Measurements from ENCODE around the gene MTX1.
"Not testable (repeated sequence)": the region's sequence is repeated elsewhere in the genome, so short reads cannot be mapped to it uniquely, and the experiment has no call there.

The MTX1 gene

DNA sequence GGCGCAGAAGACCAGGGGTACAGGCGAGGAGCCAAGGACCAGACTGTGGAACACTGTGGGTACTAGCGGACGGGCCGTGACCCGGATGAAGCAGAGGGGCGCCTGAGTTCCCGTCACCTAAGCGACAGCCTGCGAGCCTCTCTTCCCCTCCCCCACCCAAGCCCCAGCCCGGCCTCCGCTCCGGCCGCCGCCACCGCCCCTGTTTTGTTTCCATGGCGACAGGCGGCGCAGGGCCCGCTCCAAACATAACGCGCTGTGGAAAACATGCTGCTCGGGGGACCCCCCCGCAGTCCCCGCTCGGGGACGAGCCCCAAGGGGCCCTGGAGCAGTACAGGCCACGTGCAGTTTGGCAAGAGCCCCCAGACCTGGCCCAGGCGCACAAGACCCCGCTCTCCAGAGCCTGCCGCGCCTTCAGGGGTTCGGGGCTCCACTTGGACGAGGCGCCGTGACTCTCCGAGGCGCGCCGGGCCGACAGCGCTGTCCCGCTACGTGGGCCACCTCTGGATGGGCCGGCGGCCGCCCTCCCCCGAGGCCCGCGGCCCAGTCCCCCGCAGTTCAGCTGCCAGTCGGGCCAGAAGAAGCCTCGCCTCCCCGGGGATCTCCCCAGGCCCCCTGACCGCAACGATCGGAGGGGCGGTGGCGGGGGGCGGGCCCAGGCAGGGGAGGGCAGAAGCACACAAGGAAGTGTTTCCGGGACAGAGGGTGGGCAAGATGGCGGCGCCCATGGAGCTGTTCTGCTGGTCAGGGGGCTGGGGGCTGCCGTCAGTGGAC lies at the start of gene MTX1:
Gene MTX1, plus strand, starts transcription at position 155 of the 771 bp plus-strand sequence. Its CDS starts 110 bp downstream, at position 265.
- intact Hi-C loops (cut with DNase I), result loop anchor here (5.0 kb wide), 1 partner anchor 34 kb away; a partner anchor contains a TSS

GRCh38 chr1:155158991-155159390 lies 49.5 kb upstream of the MTX1 start:
- intact Hi-C loops (cut with DNase I), result no loop called here
- no peak for DNase-seq

More for the DNA sequence above, at the start of gene MTX1:
- peak; percentile 77 to 96 (median 90) for DNase-seq

DNA sequence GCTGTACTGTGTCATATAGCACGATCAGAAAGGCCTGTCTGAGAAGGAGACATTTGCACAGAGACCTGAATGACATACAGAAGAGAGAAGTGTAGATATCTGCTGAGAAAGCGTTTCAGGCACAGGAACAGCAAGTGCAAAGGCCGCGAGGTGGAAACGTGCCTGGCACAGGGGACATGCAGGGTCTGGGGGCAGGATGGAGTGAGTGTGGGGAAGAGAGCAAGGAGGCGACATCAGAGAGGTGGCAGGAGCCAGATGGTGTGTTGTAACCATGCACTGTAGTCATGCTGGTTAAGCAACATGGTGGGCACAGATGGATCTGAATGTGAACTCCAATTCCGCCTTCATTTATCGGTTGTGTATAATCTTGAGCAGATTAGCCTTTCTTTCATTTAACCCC lies 48.4 kb upstream of the MTX1 start:
- intact Hi-C loops (cut with DNase I), result no loop called here
- no peak for DNase-seq

DNA sequence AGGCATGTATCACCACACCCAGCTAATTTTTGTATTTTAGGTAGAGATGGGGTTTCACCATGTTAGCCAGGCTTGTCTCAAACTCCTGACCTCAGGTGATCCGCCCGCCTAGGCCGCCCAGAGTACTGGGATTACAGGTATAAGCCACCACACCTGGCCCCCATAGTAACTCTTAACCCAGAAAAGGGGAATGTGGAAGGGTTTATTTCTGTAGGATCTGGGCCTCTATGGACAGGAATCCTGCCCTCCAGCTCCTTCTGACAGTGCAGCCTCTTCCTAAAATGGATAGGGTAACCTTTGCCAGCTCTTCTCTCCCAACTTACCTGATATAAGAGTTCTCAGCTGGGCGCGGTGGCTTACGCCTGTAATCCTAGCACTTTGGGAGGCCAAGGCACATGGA lies 45.9 kb upstream of the MTX1 start:
- DNase-seq; intact Hi-C loops (cut with DNase I): not testable (repeated sequence)

DNA sequence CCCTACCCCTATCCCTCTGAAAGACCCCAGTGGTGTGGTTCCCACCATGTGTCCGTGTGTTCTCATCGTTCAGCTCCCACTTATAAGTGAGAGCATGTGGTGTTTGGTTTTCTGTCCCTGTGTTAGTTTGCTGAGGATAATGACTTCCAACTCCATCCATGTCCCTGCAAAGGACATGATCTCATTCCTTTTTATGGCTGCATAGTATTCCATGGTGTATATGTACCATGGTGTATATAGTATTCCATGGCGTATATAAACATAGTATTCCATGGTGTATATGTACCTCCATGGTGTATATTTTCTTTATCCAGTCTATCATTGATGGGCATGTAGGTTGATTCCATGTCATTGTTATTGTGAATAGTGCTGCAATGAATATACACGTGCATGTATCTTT lies 44.7 kb upstream of the MTX1 start:
- DNase-seq, result peak in 1 of 42 donors; percentile 1
- intact Hi-C loops (cut with DNase I), result not testable (repeated sequence)

DNA sequence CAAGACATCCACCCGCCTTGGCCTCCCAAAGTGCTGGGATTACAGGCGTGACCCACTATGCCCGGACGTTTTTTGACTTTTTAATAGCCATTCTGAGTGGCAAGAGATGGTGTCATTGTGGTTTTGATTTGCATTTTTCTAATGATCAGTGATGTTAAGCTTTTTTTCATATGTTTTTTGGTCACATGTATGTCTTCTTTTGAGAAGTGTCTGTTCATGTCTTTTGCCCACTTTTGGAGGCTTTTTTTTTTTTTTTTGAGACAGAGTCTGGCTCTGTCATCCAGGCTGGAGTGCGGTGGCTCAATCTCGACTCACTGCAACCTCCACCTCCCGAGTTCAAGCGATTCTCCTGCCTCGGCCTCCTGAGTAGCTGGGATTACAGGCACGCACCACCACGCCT lies 43.9 kb upstream of the MTX1 start:
- peak in 1 of 42 donors; percentile 5 for DNase-seq
- intact Hi-C loops (cut with DNase I), result not testable (repeated sequence)

- peak in 2 of 42 donors; percentile 20 to 42 for DNase-seq
- intact Hi-C loops (cut with DNase I), result no loop called here
Measured at GRCh38 chr1:155166051-155166470, 42.4 kb upstream of the MTX1 start.

DNA sequence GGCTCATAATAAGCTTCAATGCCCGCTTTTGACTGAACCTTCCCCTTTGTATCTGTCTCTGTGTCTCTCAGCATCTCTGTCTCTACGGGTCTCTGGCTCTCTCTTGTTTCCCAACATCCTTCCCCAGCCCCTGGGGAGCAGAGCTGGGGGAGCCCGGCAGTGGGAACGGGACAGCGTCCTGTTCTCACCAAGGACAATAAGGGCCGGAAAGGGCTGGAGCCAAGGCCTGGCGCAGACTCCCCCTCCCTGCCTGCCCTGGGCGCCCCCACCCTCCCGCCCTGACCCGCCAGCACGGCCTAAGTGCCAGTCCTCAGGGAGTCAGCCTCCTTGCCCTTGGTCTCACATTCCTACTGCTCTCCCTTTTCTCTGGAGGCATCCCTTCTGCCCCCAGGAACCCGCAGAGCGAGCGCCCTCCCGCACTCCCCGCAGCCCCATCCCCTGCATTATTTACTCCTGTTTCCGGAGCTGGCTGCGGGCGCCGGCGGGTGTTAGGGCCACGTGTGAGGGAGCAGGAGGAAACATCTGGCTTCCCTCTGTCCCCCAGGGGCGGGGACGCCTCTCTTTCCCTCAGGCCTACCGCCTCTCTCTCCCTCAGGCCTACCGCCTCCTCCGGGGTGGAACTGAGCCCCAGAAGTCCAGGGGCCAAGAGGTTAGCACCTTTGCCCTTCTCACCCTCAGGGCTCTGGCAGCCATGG lies 41.9 kb upstream of the MTX1 start:
- intact Hi-C loops (cut with DNase I), result no loop called here
- DNase-seq, result peak in 39 of 42 donors; percentile 23 to 75 (median 53)

- intact Hi-C loops (cut with DNase I), result loop anchor here (1.0 kb wide), 1 partner anchor 76 kb away; no protein-coding TSS in a partner anchor
- DNase-seq, result peak; percentile 90 to 98 (median 95)
Measured at GRCh38 chr1:155167166-155168104, 41.1 kb upstream of the MTX1 start.

- not testable (repeated sequence) for DNase-seq
- intact Hi-C loops (cut with DNase I), result loop anchor here (1.0 kb wide), 1 partner anchor 77 kb away; no protein-coding TSS in a partner anchor
Measured at GRCh38 chr1:155168105-155168445, 40.4 kb upstream of the MTX1 start.

DNA sequence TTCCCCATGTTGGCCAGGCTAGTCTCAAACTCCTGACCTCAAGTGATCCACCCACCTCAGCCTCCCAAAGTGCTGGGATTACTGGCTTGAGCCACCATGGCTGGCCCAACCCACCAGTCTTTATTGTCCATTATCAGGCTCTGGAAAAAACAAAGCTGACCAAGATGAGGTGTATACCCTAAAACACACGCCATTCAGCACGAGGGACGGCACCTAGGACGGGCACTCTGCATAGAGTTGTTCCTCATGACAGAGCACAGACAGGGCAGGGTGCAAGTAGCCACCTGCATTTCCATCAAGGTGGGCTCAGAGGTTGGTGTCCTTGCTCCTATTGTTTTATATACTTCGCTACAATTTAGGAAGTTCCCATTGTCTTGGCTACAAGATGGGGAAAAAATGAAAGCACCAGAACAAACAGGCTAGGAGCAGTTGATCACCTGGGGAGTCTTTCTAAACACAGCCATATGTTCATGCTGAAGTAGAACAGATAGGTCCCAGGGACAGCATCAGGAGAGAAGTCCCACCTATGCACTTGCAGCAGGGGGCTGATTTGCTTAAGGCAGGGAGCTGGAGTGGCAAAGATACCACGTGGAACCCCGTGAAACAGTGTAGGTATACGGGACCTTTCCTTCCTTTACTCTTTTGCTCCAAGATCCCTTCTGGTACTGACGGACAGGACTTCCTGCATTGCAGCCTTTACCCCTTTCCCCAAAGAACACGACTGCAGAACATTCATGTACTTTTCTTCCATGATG lies 39.9 kb upstream of the MTX1 start:
- intact Hi-C loops (cut with DNase I), result loop anchor here (1.0 kb wide), 1 partner anchor 77 kb away; no protein-coding TSS in a partner anchor
- DNase-seq, result peak in 2 of 42 donors; percentile 15 to 18

DNA sequence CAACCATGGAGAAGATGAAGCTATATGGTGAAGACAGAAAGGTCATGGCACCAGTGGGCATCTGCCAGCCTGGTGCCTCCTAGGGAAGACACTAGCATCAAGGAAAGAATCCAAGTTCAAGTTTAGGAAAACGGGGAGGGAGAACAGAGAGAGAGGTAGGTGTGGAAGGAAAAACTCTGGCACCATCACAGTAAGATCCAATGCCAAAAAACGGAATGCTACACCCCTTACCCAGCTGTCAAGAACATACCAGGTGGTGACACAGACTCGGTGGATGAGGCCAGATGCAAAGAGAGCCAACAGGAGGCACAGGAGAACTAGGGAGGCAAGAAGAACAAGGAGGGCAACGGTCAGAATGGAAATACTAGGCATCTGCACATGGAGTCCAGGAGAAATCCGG lies 39.0 kb upstream of the MTX1 start:
- DNase-seq, result peak in 1 of 42 donors; percentile 12
- intact Hi-C loops (cut with DNase I), result no loop called here

DNA sequence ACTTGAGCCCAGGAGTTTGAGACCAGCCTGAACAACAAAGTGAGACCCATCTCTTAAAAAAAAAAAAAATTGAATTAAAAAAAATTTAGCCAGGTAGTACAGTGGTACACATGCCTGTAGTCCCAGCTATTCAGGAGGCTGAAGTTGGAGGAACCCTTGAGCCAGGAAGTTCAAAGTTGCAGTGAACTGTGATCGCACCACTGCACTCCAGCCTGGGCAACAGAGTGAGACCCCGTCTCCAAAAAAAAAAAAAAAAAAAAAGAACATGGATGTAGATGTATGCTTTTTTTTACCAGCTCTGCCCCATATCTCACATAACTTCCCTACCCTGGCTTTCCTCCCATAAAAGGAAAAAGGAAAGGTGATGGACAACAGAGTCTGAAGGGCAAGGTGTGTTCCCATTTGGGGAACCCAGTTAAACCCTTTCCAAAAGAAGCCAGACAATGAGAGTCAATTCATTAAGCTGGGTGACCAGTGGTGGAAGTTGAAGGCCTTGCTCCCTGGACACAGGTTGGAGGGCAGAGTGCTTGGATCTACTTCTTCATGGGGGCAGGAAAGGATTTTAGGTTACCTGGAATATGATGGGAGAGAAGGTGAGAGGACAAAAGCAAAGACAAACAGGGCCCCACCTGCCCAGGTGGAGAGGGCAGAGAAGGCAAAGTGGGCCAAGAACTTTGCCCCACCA lies 38.3 kb upstream of the MTX1 start:
- DNase-seq, result peak in 2 of 42 donors; percentile 1 to 16
- intact Hi-C loops (cut with DNase I), result no loop called here

DNA sequence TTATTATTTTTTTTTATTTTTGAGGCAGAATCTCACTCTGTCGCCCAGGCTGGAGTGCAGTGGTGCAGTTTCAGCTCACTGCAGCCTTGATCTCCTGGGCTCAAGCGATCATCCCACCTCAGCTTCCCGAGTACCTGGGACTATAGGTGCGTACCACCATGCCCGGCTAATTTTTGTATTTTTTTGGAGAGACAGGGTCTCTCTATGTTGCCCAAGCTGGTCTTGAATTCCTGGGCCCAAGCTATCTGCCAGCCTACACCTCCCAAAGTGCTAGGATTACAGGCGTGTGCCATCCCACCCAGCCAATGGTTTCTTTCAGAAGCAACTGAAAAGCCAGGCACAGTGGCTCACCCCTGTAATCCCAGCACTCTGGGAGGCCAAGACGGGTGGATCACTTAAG lies 37.7 kb upstream of the MTX1 start:
- intact Hi-C loops (cut with DNase I), result no loop called here

DNA sequence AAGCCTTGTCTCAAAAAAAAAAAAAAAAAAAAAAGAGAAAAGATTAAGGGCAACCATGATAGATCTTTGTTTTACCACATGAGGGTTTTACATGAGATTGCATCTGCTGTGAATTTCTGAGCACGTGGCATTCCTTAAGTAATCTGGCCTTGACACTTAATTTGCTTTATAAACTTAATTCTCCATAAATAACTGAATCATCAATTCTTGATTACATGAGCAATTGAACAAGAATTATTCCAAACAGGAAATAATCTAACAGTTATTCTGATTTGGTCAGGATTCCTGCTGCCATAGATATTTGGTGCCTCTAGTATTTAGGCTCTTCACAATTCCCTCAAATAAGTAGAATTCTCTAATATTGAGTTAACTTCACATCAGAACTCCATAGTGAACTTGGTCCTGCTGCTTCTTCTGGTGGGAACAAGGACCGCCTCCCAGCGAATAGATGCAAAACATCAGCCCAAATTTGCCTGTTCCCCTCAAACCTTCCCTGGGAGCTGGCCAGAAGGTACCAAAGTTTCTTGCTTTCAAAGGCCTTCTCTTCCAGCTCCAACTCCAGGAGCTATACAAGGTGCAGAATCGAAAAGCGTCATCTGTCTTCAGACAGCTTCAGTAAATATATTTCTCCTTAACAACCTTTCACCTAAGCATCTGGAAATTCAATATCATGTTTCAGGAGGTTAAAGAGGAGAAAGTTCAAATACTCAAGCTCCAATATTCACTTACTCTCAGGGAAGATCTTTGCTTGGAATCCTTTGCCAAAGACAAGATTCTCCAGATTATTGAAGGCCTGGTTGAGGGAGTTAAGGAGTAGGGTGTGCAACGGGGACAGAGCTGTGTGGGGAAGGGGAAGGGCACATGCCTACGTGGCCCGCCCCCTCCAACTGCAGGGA lies 36.4 kb upstream of the MTX1 start:
- intact Hi-C loops (cut with DNase I), result loop anchor here (2.0 kb wide), 1 partner anchor 45 kb away; the partner anchor contains the start of gene EFNA1
- peak in 4 of 42 donors; percentile 6 to 34 (median 16) for DNase-seq

More for the DNA sequence above, 37.7 kb upstream of the MTX1 start:
- peak in 4 of 42 donors; percentile 3 to 33 (median 20) for DNase-seq

GRCh38 chr1:155172732-155173477 lies 35.6 kb upstream of the MTX1 start, which contains the start of gene KRTCAP2:
Gene KRTCAP2 (minus strand): TSS chr1:155173304. CDS start chr1:155173224, 80 bp downstream.
- peak; percentile 89 to 98 (median 96) for DNase-seq
- intact Hi-C loops (cut with DNase I), result loop anchor here (2.0 kb wide), 1 partner anchor 46 kb away; the partner anchor contains the start of gene EFNA1
